Superior temporal gyrus (tissue), 1 donor: ENCODE results near the gene PARD3B.

Source experiments
- DNase-seq: peaks from one replicate; pipeline ENCODE4 v3.0.0-alpha.2; 2016; ENCODE audit errors: extremely low spot score

PARD3B gene

GRCh38 chr2:205261516-205262020, 716.3 kb downstream of the PARD3B start:
- DNase-seq = no peak

DNA sequence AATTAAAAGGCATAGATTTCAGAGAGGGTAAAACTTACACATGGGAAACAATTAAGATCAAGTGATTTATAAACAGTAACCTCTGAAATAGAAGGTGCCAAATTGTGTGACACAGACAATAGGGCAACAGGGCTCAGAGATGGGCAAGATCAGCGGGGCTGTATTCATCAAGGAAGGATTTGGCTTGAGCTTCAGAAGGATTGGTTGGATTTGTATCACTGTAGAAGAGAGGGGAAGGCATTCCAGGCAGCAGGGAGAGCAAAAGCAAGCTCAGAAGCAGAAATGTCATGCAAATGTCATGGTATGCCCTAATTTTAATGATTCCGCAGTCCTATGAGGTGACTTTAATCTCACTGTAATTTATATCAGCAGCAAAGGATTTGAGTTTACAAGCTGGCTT, 722.0 kb downstream of the PARD3B start:
- no peak for DNase-seq

- no peak for DNase-seq
Observed at GRCh38 chr2:205270689-205271088, 725.4 kb downstream of the PARD3B start.

- no peak for DNase-seq
Observed at GRCh38 chr2:205273148-205273547, 727.9 kb downstream of the PARD3B start.

- DNase-seq = no peak
Observed at GRCh38 chr2:205273627-205274026, 728.4 kb downstream of the PARD3B start.

- DNase-seq = no peak
Observed at GRCh38 chr2:205274801-205275200, 729.5 kb downstream of the PARD3B start.

GRCh38 chr2:205276116-205276777, 731.0 kb downstream of the PARD3B start:
- DNase-seq = no peak

DNA sequence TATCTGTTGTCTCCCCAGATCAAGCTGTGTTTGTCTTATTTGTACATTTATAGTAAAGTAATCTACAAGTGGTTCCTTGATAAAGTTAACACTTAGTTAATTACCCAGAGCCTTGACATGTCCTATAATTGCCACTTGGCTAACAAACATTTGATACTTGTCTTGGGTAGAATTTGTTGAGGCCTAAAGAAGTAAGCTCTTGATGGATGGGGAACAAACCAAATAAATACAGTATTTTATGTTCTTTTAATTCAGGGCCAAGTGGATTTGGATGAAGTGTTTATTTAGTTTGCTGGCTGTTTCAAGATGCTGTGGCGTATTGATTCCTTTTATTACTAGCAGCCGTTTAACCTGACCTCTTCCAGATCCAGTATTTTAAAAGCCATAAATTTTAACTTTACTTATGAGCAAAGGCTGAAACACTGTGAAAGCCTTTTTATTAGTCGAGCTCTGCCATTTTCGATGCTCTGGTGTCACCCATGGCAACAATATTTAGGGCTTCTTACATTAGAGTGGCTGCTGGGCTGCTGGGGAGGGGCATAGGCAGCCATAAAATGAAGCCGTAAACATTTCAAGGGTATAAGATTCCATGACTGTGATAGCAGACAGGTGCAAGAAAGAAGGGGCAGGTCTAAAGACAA, 735.4 kb downstream of the PARD3B start:
- DNase-seq = no peak

GRCh38 chr2:205283736-205284270, 738.5 kb downstream of the PARD3B start:
- no peak for DNase-seq

GRCh38 chr2:205284334-205284733, 739.1 kb downstream of the PARD3B start:
- no peak for DNase-seq

DNA sequence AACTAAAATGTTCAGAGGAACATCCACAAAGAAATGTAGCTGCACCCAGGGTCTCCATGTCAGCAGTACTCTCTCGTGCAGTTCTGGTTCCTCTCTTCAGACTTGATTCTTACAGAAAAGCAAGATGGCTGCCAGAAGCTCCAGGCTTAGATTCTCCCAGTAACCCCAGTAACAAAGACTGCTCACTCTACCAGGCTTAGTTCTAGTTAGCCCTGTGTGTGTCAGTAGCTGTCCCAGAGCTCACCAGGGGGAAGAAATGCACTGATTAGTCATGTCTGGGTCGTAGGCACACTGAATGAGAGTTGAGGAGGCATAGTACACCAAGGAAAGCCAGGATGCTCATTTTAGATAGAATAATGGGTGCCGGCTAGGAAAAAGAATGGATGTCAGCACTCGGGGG, 742.0 kb downstream of the PARD3B start:
- no peak for DNase-seq

- no peak for DNase-seq
Observed at GRCh38 chr2:205288686-205289085, 743.4 kb downstream of the PARD3B start.

GRCh38 chr2:205290299-205290698, 745.0 kb downstream of the PARD3B start:
- DNase-seq = no peak

DNA sequence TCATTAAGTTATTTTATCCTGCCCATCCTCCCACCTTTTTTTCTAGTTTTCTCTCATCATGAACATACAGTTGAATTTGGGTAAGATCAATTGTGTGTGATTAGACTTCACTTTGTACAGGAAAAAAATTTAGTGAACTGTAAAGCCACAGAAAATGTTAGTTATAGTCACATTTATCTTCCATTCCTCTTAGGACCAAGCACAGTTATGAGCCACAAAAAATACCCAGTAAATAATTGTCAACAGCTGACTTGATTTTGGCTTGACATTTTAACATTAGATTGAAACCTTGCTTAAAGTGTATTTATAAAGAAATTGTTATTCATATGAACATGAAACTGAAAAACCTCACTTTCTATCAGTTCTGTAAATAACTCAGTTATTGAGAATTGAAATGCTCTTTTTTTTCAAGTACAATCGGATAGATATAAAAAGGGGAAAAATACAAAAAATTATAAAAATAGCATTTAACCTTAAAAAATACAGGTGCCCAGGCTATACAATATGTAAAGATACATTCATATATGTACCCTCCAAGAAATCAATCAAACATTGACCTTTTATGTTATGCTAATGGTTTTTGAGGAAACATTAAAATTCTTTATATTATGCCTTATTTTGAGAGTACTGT, 747.5 kb downstream of the PARD3B start:
- DNase-seq = no peak

GRCh38 chr2:205293559-205293958, 748.3 kb downstream of the PARD3B start:
- no peak for DNase-seq

DNA sequence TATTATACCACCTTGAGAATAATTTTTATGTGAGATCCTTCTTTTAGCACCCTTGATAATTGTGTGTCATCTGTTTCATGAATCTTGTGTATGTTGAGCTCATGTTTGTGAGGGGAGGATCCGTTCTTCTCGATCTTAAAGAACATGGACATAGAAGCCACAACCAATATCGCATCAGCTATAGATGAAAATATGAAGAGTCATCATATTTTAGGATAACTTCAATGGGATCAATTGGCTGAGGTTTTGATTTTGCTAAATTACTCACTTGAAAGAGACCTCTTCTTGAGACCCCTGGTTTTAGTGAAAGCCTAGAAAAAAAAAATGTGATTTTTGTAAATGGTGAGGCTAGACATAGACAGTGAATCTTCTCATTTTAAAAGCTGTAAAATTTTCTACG, 751.7 kb downstream of the PARD3B start:
- no peak for DNase-seq

DNA sequence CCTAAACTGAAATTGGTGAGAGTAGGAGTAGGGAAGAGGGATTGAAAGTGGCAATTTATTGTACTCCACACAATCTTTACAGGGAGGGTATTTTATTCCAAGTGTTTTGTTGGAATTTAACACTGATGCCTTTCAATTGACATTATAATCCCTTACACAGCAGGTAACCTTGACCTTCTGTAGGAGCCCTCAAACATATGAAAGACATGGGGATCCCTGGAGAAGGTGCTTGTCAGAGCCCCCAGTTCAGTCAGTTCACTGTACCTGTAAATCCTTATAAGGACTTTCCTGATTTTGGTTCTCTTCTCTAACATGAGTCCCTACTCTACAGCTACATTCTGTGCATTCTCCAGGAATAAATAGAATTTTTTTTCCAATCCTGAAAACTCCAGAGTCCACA, 752.1 kb downstream of the PARD3B start:
- DNase-seq = no peak

DNA sequence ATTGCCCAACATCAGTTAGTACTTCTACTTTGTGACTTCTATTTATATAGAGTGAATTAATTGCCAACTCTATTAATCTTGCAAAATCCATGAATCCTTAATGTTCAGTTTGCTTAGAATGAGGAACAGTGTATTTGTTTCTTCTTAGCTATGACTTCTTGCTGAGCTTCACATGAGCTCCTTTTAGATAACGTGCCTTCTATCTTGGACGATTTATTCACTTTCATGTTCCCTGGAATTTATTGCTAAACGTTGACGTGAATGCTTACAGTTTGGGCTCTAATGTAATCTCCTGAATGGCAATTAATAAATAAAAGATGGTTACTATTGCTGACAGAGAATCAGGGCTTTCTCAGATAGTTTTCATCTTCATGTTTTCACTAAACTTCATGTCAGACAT, 752.6 kb downstream of the PARD3B start:
- DNase-seq = no peak

- no peak for DNase-seq
Observed at GRCh38 chr2:205311201-205311600, 765.9 kb downstream of the PARD3B start.

- no peak for DNase-seq
Observed at GRCh38 chr2:205321231-205321630, 776.0 kb downstream of the PARD3B start.

DNA sequence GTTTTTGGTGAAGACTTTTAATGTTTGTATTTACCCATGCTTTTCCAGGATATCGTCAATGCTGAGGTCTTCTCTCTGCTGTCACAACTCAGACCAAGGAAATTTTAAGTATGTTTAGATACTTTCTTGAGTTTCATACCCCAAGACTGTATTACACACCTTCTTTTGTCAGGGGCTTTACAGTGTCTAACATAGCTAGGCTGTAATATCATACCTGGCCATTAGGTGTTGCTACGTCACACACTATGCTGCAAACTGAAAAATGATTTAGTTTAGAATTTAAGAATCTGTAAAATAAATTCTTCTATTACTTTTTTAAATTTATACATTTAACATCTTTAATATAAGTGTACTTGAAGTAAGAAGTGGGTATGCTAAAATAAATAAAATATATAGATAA, 778.7 kb downstream of the PARD3B start:
- no peak for DNase-seq

- no peak for DNase-seq
Observed at GRCh38 chr2:205324355-205324754, 779.1 kb downstream of the PARD3B start.

DNA sequence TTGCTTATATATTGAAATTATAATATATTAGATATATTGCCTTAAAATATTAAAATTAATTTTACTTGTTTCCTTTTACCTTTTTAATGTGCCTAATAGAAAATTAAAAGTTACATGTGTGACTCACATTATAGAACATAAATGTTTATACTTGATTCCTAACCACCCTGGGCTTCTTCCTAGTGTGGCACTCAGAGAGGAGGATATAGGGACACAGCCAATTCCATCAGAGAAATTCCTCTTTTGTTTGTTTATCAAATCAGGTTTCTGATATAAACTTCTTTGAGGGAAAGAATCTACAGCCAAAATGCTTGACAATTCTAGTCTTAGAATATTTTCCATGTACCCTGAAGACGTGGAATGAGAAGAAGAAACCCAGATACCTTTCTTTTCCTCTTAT, 788.1 kb downstream of the PARD3B start:
- DNase-seq = no peak
